Panc1 (cell line): Measurements from ENCODE around the gene EIPR1.

Experiments
- CTCF ChIP-seq: fragments of 450-650 bp; IDR thresholded peaks from 2 replicates; pipeline ENCODE4 v1.5.1; 2017; ENCODE audit warnings: mild to moderate bottlenecking
- POLR2AphosphoS5 ChIP-seq: IDR thresholded peaks from 2 replicates; pipeline ENCODE4 v1.6.1; 2012; ENCODE audit warnings: mild to moderate bottlenecking, low read depth, low read length, moderate library complexity

- no peak for TF ChIP-seq POLR2AphosphoS5
- no peak for TF ChIP-seq CTCF
These were observed 80.1 kb downstream of the EIPR1 start for GRCh38 chr2:3297523-3297922.
